Esophagus squamous epithelium (tissue), 5 donors: Measurements from ENCODE around the gene SPOPL. TPM values are rescaled to one million over a fixed set of nuclear protein-coding genes. Genes with fewer than 3 reads are reported as not detected.
"Not testable (repeated sequence)": the region's sequence is repeated elsewhere in the genome, so short reads cannot be mapped to it uniquely, and the experiment has no call there.

Experiments used
- DNase-seq: peaks from one replicate; lab custom pipeline; 2025; lab: John Stamatoyannopoulos, UW
- H3K27ac ChIP-seq, 4 donors: fragments of 200-600 bp; sonication (generic); one replicate each; pipeline ENCODE4 v1.5.1; 2016 to 2019; ENCODE audit warnings: mild to moderate bottlenecking in 1 of 4
- H3K27me3 ChIP-seq, 4 donors: fragments of 200-600 bp; sonication (generic); 1 replicate in 3 of 4; 2 replicates in 1 of 4; pipeline versions ENCODE4 v1.5.1 to v1.6.0; 2017 to 2021; ENCODE audit warnings: antibody characterized with exemption in 1 of 4
- H3K36me3 ChIP-seq, 3 donors: fragments of 200-600 bp; sonication (generic); one replicate each; pipeline ENCODE4 v1.5.1; 2016 to 2019
- H3K4me1 ChIP-seq, 3 donors: fragments of 200-600 bp; sonication (generic); one replicate each; pipeline ENCODE4 v1.5.1; 2017 to 2019
- H3K4me3 ChIP-seq, 4 donors: fragments of 200-600 bp; sonication (generic); 1 replicate in 3 of 4; 2 replicates in 1 of 4; pipeline ENCODE4 v1.5.1; 2016 to 2019; ENCODE audit warnings: mild to moderate bottlenecking in 2 of 4, moderate library complexity in 1 of 4
- H3K9me3 ChIP-seq, 3 donors: fragments of 200-600 bp; sonication (generic); one replicate each; pipeline ENCODE4 v1.5.1; 2016 to 2019
- POLR2A ChIP-seq, 4 donors: fragments of 450-650 bp; IDR thresholded peaks; one replicate each; pipeline ENCODE4 v1.6.1; 2017; ENCODE audit warnings: antibody characterized with exemption in 4 of 4, mild to moderate bottlenecking in 4 of 4, moderate library complexity in 3 of 4
- WGBS, 2 donors: methylation state at CpG; one replicate each; pipeline ENCODE4 v1.1.5; 2018; 5-methylcytosine and 5-hydroxymethylcytosine counted together
- intact Hi-C: fragments of 100-400 bp; cut with DNase I; formaldehyde crosslinking; loops from one replicate; pipeline ENCODE4 v1.15.0; 2022
- total RNA-seq, 4 donors: library from RNA; depleted of rRNA; stranded (reverse); fragments of >200 nt; gene quantifications; one replicate each; pipeline ENCODE4 v1.1.0, GENCODE V29; 2016
- TF ChIP-seq, protein P1 (sequence below), 6 experiments: fragments of 450-650 bp in 4 of 6; fragments of 200-600 bp in 2 of 6; sonication (generic) in 2 of 6; IDR thresholded peaks; one replicate each; pipeline ENCODE4 v1.5.1; 2016 to 2019; ENCODE audit warnings: antibody characterized with exemption in 6 of 6, mild to moderate bottlenecking in 4 of 6, moderate library complexity in 4 of 6
- donor health status: DM: yes; HTN: yes; CAD: no.

SPOPL gene
- total RNA-seq, 4 donors from 2014 or later = 8.4 to 21.2 (median 13.3) TPM

DNA sequence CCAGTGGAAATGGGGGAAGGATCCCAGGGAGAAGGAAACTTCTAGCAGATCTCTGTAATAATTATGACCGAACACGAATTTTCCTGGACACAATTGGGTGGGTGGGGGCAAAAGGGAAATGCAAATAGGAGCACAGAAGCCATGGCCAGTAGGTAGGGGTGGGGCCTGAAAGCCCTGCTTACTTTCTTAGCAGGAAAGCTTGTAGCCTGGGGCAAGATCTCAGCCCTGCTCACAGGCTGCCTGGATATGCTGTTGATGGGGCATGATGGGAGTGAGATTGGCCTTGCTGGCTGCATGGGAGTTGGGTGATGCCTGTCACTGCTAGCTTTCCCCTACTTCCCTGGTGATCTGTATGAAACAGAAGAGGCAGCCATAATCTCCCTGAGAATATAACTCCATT is 45.9 kb upstream of the SPOPL start:
- Histone ChIP-seq H3K9me3 (no peaks in the 10 kb centered on the region), H3K4me1 (no peaks in the 10 kb centered on the region), H3K27ac (no peak overlapping the region), H3K27me3 (no peaks in the 10 kb centered on the region), H3K4me3 (no peak overlapping the region), H3K36me3 (no peaks in the 10 kb centered on the region)
- no peak for TF ChIP-seq POLR2A (IDR thresholded peaks at IDR 0.05)
- TF ChIP-seq, protein P1, sequence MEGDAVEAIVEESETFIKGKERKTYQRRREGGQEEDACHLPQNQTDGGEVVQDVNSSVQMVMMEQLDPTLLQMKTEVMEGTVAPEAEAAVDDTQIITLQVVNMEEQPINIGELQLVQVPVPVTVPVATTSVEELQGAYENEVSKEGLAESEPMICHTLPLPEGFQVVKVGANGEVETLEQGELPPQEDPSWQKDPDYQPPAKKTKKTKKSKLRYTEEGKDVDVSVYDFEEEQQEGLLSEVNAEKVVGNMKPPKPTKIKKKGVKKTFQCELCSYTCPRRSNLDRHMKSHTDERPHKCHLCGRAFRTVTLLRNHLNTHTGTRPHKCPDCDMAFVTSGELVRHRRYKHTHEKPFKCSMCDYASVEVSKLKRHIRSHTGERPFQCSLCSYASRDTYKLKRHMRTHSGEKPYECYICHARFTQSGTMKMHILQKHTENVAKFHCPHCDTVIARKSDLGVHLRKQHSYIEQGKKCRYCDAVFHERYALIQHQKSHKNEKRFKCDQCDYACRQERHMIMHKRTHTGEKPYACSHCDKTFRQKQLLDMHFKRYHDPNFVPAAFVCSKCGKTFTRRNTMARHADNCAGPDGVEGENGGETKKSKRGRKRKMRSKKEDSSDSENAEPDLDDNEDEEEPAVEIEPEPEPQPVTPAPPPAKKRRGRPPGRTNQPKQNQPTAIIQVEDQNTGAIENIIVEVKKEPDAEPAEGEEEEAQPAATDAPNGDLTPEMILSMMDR (IDR thresholded peaks at IDR 0.05) = no peak
- intact Hi-C loops = no loop called here
- WGBS, 2 donors = 58 to 69% methylated on average over 2 of the region's 2 CpGs
- DNase-seq = no peak

DNA sequence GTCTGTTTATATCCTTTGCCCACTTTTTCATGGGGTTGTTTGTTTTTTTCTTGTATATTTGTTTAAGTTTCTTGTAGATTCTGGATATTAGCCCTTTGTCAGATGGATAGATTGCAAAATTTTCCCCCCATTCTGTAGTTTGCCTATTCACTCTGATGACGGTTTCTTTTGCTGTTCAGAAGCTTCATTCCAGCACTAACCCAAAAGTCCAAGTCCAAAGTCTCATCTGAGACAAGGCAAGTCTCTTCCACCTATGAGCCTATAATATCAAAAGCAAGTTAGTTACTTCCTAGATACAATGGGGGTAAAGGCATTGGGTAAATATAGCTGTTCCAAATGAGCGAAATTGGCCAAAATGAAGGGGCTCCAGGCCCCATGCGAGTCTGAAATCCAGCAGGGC is 38.9 kb upstream of the SPOPL start:
- DNase-seq, H3K9me3 ChIP-seq, H3K27me3 ChIP-seq, H3K4me3 ChIP-seq, H3K4me1 ChIP-seq, H3K36me3 ChIP-seq, H3K27ac ChIP-seq, intact Hi-C loops: not testable (repeated sequence)
- 81 to 100% methylated on average over 3 of the region's 3 CpGs for WGBS, 2 donors

DNA sequence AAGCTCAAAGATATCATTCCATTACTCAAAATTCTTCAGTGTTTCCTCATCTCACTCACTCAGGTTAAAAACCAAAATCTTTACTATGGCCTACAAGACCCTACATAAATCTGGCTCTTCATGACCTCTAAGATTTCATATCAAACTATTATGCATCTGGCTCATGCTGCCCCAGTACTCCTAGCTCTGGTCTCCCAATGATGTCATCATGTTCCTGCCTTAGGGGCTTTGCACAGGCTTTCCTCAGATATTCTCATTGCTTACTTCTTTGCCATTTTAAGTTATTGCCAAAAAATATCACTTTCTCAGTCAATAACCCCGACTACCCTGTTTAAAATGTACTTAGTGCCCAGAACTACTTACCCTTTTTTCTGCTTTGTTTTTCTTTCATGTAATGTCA is 33.0 kb upstream of the SPOPL start:
- TF ChIP-seq, protein P1 (IDR thresholded peaks at IDR 0.05) = no peak
- no peak for TF ChIP-seq POLR2A (IDR thresholded peaks at IDR 0.05)
- WGBS, 2 donors = 0% methylated on average over 1 of the region's 1 CpG
- Histone ChIP-seq H3K36me3 (no peaks in the 10 kb centered on the region), H3K4me1 (no peaks in the 10 kb centered on the region), H3K27ac (no peak overlapping the region), H3K27me3 (no peaks in the 10 kb centered on the region), H3K4me3 (no peak overlapping the region), H3K9me3 (no peaks in the 10 kb centered on the region)
- no peak for DNase-seq
- intact Hi-C loops = no loop called here

DNA sequence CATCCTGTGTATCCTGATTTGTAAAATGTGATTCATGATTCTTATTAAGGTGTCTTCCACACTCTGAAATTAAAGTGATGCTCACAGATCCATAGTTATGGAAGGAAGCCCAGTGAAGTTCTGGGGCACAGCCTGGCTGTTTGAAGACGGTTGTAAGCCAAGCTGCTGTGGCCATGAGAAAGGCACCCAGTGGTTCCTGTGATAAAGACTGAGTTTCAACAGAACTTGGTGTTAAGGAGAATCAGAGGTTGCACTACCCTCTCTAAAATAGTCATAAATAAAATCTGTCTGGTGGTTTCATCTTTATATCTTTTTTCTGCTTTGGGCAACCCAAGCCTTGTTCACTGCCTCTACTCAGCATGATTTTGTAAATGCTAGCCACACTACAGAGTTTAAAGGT is 32.2 kb upstream of the SPOPL start:
- H3K36me3 ChIP-seq = no peaks in the 10 kb centered on the region
- no peak overlapping the region for H3K27ac ChIP-seq
- intact Hi-C loops = no loop called here
- H3K4me3 ChIP-seq = no peak overlapping the region
- no peaks in the 10 kb centered on the region for H3K9me3 ChIP-seq
- H3K27me3 ChIP-seq = no peaks in the 10 kb centered on the region
- TF ChIP-seq POLR2A (IDR thresholded peaks at IDR 0.05) = no peak
- TF ChIP-seq, protein P1 (IDR thresholded peaks at IDR 0.05) = no peak
- WGBS, 2 donors = 73 to 82% methylated on average over 1 of the region's 1 CpG
- no peaks in the 10 kb centered on the region for H3K4me1 ChIP-seq
- no peak for DNase-seq

DNA sequence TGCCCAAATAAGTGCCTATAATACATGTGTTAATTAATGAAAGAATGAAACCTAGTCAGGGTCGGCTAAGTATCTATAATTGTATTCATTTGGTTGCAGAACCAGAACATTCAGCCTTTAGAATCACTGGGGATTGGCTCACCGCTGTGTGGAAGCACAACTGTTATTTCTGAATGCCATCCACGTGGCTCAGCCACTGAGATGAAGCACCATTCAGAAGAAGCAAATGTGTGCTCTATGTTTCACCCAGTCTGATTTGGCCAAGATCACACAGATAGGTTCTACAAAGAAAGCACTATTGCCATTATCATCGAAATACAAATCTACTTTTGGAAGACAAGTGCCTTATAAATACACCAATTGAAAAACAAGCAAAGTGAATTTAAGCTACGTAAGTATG is 30.6 kb upstream of the SPOPL start:
- intact Hi-C loops = no loop called here
- no peak for TF ChIP-seq POLR2A (IDR thresholded peaks at IDR 0.05)
- TF ChIP-seq, protein P1 (IDR thresholded peaks at IDR 0.05) = no peak

More for the DNA sequence above, 30.6 kb upstream of the SPOPL start:
- H3K27me3 ChIP-seq = no peaks in the 10 kb centered on the region
- no peaks in the 10 kb centered on the region for H3K9me3 ChIP-seq
- no peaks in the 10 kb centered on the region for H3K4me1 ChIP-seq
- H3K4me3 ChIP-seq = no peak overlapping the region
- no peak overlapping the region for H3K27ac ChIP-seq
- 88 to 90% methylated on average over 5 of the region's 5 CpGs for WGBS, 2 donors
- DNase-seq = no peak
- no peaks in the 10 kb centered on the region for H3K36me3 ChIP-seq
